Measurements from ENCODE around the gene FAM169A. TPM values are rescaled to one million over a fixed set of nuclear protein-coding genes. Genes with fewer than 3 reads are reported as not detected.

Gene FAM169A
- total RNA-seq, 1 donor from 2014 or later: 1.1 TPM

GRCh38 chr5:74837115-74837514 lies 29.1 kb downstream of the FAM169A start:
- no peaks in the 10 kb centered on the region for H3K9me3 ChIP-seq
- H3K36me3 ChIP-seq: no peaks in the 10 kb centered on the region
- intact Hi-C loops (cut with DNase I): no loop called here
- no peak overlapping the region for H3K27ac ChIP-seq
- ATAC-seq (no peak), DNase-seq (no peak)
- no peaks in the 10 kb centered on the region for H3K27me3 ChIP-seq (ENCODE audit: low read depth)
- no peaks in the 10 kb centered on the region for H3K4me1 ChIP-seq
- H3K4me3 ChIP-seq: no peak overlapping the region
- TF ChIP-seq CTCF (IDR thresholded peaks at IDR 0.05): no peak

GRCh38 chr5:74833537-74834266 lies 32.5 kb downstream of the FAM169A start:
- Histone ChIP-seq H3K36me3 (no peaks in the 10 kb centered on the region), H3K4me1 (no peaks in the 10 kb centered on the region), H3K27me3 (ENCODE audit: low read depth) (no peaks in the 10 kb centered on the region), H3K4me3 (no peak overlapping the region), H3K9me3 (no peaks in the 10 kb centered on the region), H3K27ac (no peak overlapping the region)
- no peak for TF ChIP-seq CTCF (IDR thresholded peaks at IDR 0.05)
- intact Hi-C loops (cut with DNase I): no loop called here
- ATAC-seq (no peak), DNase-seq (no peak)

DNA sequence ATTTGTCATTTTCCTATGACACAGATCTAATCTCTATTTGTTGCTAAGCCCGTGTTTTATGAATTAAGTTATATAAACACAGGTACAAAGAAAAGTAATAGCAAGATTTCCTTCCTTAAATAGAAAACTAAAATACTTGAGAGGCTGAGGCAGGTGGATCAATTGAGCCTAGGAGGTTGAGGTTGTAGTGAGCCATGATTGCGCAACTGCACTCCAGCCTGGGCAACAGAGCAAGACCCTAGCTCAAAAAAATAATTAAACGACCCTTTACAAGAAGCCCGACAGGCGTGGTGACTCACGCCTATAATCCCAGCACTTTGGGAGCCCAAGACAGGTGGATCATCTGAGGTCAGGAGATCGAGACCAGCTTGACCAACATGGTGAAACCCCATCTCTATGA lies 36.8 kb downstream of the FAM169A start:
- no peaks in the 10 kb centered on the region for H3K9me3 ChIP-seq
- H3K4me1 ChIP-seq: no peaks in the 10 kb centered on the region
- TF ChIP-seq CTCF (IDR thresholded peaks at IDR 0.05): no peak
- H3K4me3 ChIP-seq: no peak overlapping the region
- ATAC-seq (no peak), DNase-seq (no peak)
- intact Hi-C loops (cut with DNase I): no loop called here
- no peak overlapping the region for H3K27ac ChIP-seq
- no peaks in the 10 kb centered on the region for H3K36me3 ChIP-seq
- no peaks in the 10 kb centered on the region for H3K27me3 ChIP-seq (ENCODE audit: low read depth)

DNA sequence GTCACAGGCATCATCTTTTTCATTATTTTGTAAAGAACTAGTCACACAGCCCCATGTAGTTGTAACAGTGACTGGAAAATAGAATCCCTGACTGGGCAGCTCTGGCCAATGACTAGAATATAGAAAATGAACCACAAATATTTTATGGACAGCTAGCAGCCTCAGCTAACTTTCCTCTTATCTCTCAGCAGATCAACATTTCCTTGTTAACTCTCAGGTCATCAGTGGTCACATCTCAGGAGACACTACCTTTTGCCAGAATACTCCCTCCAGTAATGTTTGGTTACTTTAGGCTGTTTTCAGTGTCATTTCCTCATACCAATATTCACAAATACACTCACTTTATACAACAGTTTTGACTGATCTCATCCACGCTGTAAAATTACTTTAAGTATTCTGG lies 43.9 kb downstream of the FAM169A start:
- Histone ChIP-seq H3K9me3 (no peaks in the 10 kb centered on the region), H3K4me3 (no peak overlapping the region), H3K4me1 (no peaks in the 10 kb centered on the region), H3K27ac (no peak overlapping the region), H3K27me3 (ENCODE audit: low read depth) (no peaks in the 10 kb centered on the region), H3K36me3 (no peaks in the 10 kb centered on the region)
- no peak for ATAC-seq
- intact Hi-C loops (cut with DNase I): no loop called here
- TF ChIP-seq CTCF (IDR thresholded peaks at IDR 0.05): no peak
- no peak for DNase-seq

GRCh38 chr5:74816875-74817274 lies 49.3 kb downstream of the FAM169A start:
- no peak for ATAC-seq
- intact Hi-C loops (cut with DNase I): no loop called here

More at GRCh38 chr5:74816875-74817274, 49.3 kb downstream of the FAM169A start:
- H3K36me3 ChIP-seq: no peaks in the 10 kb centered on the region
- no peaks in the 10 kb centered on the region for H3K4me1 ChIP-seq
- H3K9me3 ChIP-seq: no peaks in the 10 kb centered on the region
- no peaks in the 10 kb centered on the region for H3K27me3 ChIP-seq (ENCODE audit: low read depth)
- no peak overlapping the region for H3K4me3 ChIP-seq
- no peak overlapping the region for H3K27ac ChIP-seq
- no peak for TF ChIP-seq CTCF (IDR thresholded peaks at IDR 0.05)
- DNase-seq: no peak

Data from lower lobe of right lung (tissue), 2 donors.